ENCODE measurements around the gene VEGFB. TPM values are rescaled to one million over a fixed set of nuclear protein-coding genes. Genes with fewer than 3 reads are reported as not detected.

The VEGFB gene
- total RNA-seq, 1 donor from 2014 or later = 12.3 TPM

- peaks cover 16% of the 10 kb centered on the region for H3K27me3 Mint-ChIP-seq (ENCODE audit: unreplicated experiment)
- no peak for DNase-seq
- H3K27ac Mint-ChIP-seq (ENCODE audit: unreplicated experiment) = no peak overlapping the region
- H3K4me1 Mint-ChIP-seq (ENCODE audit: low read depth, unreplicated experiment) = no peaks in the 10 kb centered on the region
- peak overlapping the region; percentile 55 for H3K4me3 Mint-ChIP-seq (ENCODE audit: unreplicated experiment)
- H3K36me3 Mint-ChIP-seq (ENCODE audit: unreplicated experiment) = no peaks in the 10 kb centered on the region
- H3K9me3 Mint-ChIP-seq (ENCODE audit: unreplicated experiment) = peaks cover 11% of the 10 kb centered on the region
- TF ChIP-seq CTCF (IDR thresholded peaks at IDR 0.05; ENCODE audit: partially characterized antibody, unreplicated experiment) = no peak
These were observed 28.9 kb downstream of the VEGFB start for GRCh38 chr11:64263021-64263946.

- H3K27ac Mint-ChIP-seq (ENCODE audit: unreplicated experiment) = no peak overlapping the region
- H3K27me3 Mint-ChIP-seq (ENCODE audit: unreplicated experiment) = peaks cover 17% of the 10 kb centered on the region
- DNase-seq = no peak
- H3K9me3 Mint-ChIP-seq (ENCODE audit: unreplicated experiment) = peaks cover 11% of the 10 kb centered on the region
- peaks cover 1% of the 10 kb centered on the region for H3K4me1 Mint-ChIP-seq (ENCODE audit: low read depth, unreplicated experiment)
- no peaks in the 10 kb centered on the region for H3K36me3 Mint-ChIP-seq (ENCODE audit: unreplicated experiment)
- TF ChIP-seq CTCF (IDR thresholded peaks at IDR 0.05; ENCODE audit: partially characterized antibody, unreplicated experiment) = no peak
- H3K4me3 Mint-ChIP-seq (ENCODE audit: unreplicated experiment) = no peak overlapping the region
These were observed 29.5 kb downstream of the VEGFB start for GRCh38 chr11:64263947-64264317.

GRCh38 chr11:64264371-64264852, 30.0 kb downstream of the VEGFB start:
- no peak overlapping the region for H3K27ac Mint-ChIP-seq (ENCODE audit: unreplicated experiment)
- no peaks in the 10 kb centered on the region for H3K36me3 Mint-ChIP-seq (ENCODE audit: unreplicated experiment)

GRCh38 chr11:64265176-64266160, 31.1 kb downstream of the VEGFB start:
- no peaks in the 10 kb centered on the region for H3K36me3 Mint-ChIP-seq (ENCODE audit: unreplicated experiment)
- H3K9me3 Mint-ChIP-seq (ENCODE audit: unreplicated experiment) = peaks cover 11% of the 10 kb centered on the region
- H3K4me1 Mint-ChIP-seq (ENCODE audit: low read depth, unreplicated experiment) = peaks cover 2% of the 10 kb centered on the region
- DNase-seq = no peak
- TF ChIP-seq CTCF (IDR thresholded peaks at IDR 0.05; ENCODE audit: partially characterized antibody, unreplicated experiment) = no peak
- peaks cover 13% of the 10 kb centered on the region for H3K27me3 Mint-ChIP-seq (ENCODE audit: unreplicated experiment)
- no peak overlapping the region for H3K4me3 Mint-ChIP-seq (ENCODE audit: unreplicated experiment)
- no peak overlapping the region for H3K27ac Mint-ChIP-seq (ENCODE audit: unreplicated experiment)

More at GRCh38 chr11:64264371-64264852, 30.0 kb downstream of the VEGFB start:
- no peak overlapping the region for H3K4me3 Mint-ChIP-seq (ENCODE audit: unreplicated experiment)
- H3K27me3 Mint-ChIP-seq (ENCODE audit: unreplicated experiment) = peaks cover 17% of the 10 kb centered on the region
- peaks cover 2% of the 10 kb centered on the region for H3K4me1 Mint-ChIP-seq (ENCODE audit: low read depth, unreplicated experiment)
- no peak for TF ChIP-seq CTCF (IDR thresholded peaks at IDR 0.05; ENCODE audit: partially characterized antibody, unreplicated experiment)
- DNase-seq = no peak
- peaks cover 10% of the 10 kb centered on the region for H3K9me3 Mint-ChIP-seq (ENCODE audit: unreplicated experiment)

Data from glutamatergic neuron (in vitro differentiated cells).